ENCODE results near the gene PITRM1.
"Not testable (repeated sequence)": the region's sequence is repeated elsewhere in the genome, so short reads cannot be mapped to it uniquely, and the experiment has no call there.

PITRM1 gene

GRCh38 chr10:3123571-3124411 is 48.8 kb downstream of the PITRM1 start:
- in situ Hi-C loops (cut with MboI; ENCODE audit: low sequenced_read_pairs) = no loop called here

- in situ Hi-C loops (cut with MboI; ENCODE audit: low sequenced_read_pairs) = no loop called here
These were observed 49.9 kb downstream of the PITRM1 start for GRCh38 chr10:3122486-3123205.

- in situ Hi-C loops (cut with MboI; ENCODE audit: low sequenced_read_pairs) = no loop called here
These were observed 50.5 kb downstream of the PITRM1 start for GRCh38 chr10:3122034-3122433.

GRCh38 chr10:3119796-3120459 is 52.7 kb downstream of the PITRM1 start:
- in situ Hi-C loops (cut with MboI; ENCODE audit: low sequenced_read_pairs) = no loop called here

- in situ Hi-C loops (cut with MboI; ENCODE audit: low sequenced_read_pairs) = no loop called here
These were observed 53.9 kb downstream of the PITRM1 start for GRCh38 chr10:3118641-3119091.

- in situ Hi-C loops (cut with MboI; ENCODE audit: low sequenced_read_pairs) = no loop called here
These were observed 55.1 kb downstream of the PITRM1 start for GRCh38 chr10:3117486-3117885.

GRCh38 chr10:3116508-3117100 is 56.0 kb downstream of the PITRM1 start:
- in situ Hi-C loops (cut with MboI; ENCODE audit: low sequenced_read_pairs) = no loop called here

- in situ Hi-C loops (cut with MboI; ENCODE audit: low sequenced_read_pairs) = no loop called here
These were observed 56.9 kb downstream of the PITRM1 start for GRCh38 chr10:3115685-3116084.

- in situ Hi-C loops (cut with MboI; ENCODE audit: low sequenced_read_pairs) = no loop called here
These were observed 59.2 kb downstream of the PITRM1 start for GRCh38 chr10:3113343-3113720.

GRCh38 chr10:3111621-3112163 is 60.9 kb downstream of the PITRM1 start:
- in situ Hi-C loops (cut with MboI; ENCODE audit: low sequenced_read_pairs) = no loop called here

GRCh38 chr10:3110782-3111620 is 61.6 kb downstream of the PITRM1 start:
- in situ Hi-C loops (cut with MboI; ENCODE audit: low sequenced_read_pairs) = no loop called here

- in situ Hi-C loops (cut with MboI; ENCODE audit: low sequenced_read_pairs) = no loop called here
These were observed 62.9 kb downstream of the PITRM1 start for GRCh38 chr10:3109633-3110032.

GRCh38 chr10:3109196-3109595 is 63.4 kb downstream of the PITRM1 start:
- in situ Hi-C loops (cut with MboI; ENCODE audit: low sequenced_read_pairs) = no loop called here

- in situ Hi-C loops (cut with MboI; ENCODE audit: low sequenced_read_pairs) = no loop called here
These were observed 63.9 kb downstream of the PITRM1 start for GRCh38 chr10:3108575-3109105.

GRCh38 chr10:3108033-3108432 is 64.5 kb downstream of the PITRM1 start:
- in situ Hi-C loops (cut with MboI; ENCODE audit: low sequenced_read_pairs) = no loop called here

- in situ Hi-C loops (cut with MboI; ENCODE audit: low sequenced_read_pairs) = no loop called here
These were observed 65.1 kb downstream of the PITRM1 start for GRCh38 chr10:3107426-3107961.

- in situ Hi-C loops (cut with MboI; ENCODE audit: low sequenced_read_pairs) = no loop called here
These were observed 65.6 kb downstream of the PITRM1 start for GRCh38 chr10:3106928-3107425.

GRCh38 chr10:3106328-3106727 is 66.3 kb downstream of the PITRM1 start:
- in situ Hi-C loops (cut with MboI; ENCODE audit: low sequenced_read_pairs) = not testable (repeated sequence)

- in situ Hi-C loops (cut with MboI; ENCODE audit: low sequenced_read_pairs) = no loop called here
These were observed 66.7 kb downstream of the PITRM1 start for GRCh38 chr10:3105905-3106304.

All from HL-60/S4 treated with phorbol 12-myristate 13-acetate at 8.2 ng/mL for 4 days and 3 days (cell line).